Stimulated activated CD4-positive, alpha-beta T cell treated with anti-CD3 and anti-CD28 coated beads, Interleukin-1b, Interleukin-23, amount 100 ng/mL, for 48 hours (primary cell): ENCODE data around the gene CD163L1.

Experiments
- DNase-seq: peaks from one replicate; pipeline ENCODE4 v3.0.0-alpha.2; 2020

Gene CD163L1

GRCh38 chr12:7321624-7322023 is 122.3 kb downstream of the CD163L1 start:
- DNase-seq = no peak

- no peak for DNase-seq
These were observed 124.0 kb downstream of the CD163L1 start for GRCh38 chr12:7319930-7320329.

- no peak for DNase-seq
These were observed 133.9 kb downstream of the CD163L1 start for GRCh38 chr12:7310070-7310469.
